Skin of body (tissue), 2 donors: ENCODE data around the gene LMBR1. TPM values are rescaled to one million over a fixed set of nuclear protein-coding genes. Genes with fewer than 3 reads are reported as not detected.
"Not testable (repeated sequence)": the region's sequence is repeated elsewhere in the genome, so short reads cannot be mapped to it uniquely, and the experiment has no call there.

ENCODE experiments used
- DNase-seq: peaks from one replicate; lab custom pipeline; 2025; lab: John Stamatoyannopoulos, UW
- total RNA-seq: library from RNA; depleted of rRNA; stranded (reverse); fragments of >200 nt; gene quantifications from one replicate; pipeline ENCODE4 v1.2.3, GENCODE V29; 2014

Gene LMBR1
- total RNA-seq, 1 donor from 2014 or later = 70.7 TPM

DNA sequence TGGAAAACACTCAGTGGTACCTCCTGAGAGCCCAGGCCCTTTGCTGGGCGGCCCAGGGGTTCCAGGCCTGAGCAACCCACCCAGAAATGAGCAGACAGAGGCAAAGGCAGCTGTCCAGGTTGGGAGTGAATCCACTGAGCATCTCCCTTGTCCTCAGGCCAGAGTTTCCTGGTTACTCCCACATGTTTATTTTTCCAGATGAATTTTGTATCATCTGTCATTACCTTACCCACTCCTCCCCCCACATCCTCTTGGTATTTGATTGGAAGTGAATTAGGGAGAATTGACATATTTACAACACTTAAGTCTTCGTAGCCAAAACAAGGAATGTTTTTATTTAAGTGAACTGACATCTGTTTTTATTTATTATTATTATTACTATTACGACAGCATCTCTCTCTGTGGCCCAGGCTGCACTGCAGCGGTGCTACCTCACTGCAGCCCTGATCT lies 13.2 kb upstream of the LMBR1 start:
- peak; percentile 72 for DNase-seq

DNA sequence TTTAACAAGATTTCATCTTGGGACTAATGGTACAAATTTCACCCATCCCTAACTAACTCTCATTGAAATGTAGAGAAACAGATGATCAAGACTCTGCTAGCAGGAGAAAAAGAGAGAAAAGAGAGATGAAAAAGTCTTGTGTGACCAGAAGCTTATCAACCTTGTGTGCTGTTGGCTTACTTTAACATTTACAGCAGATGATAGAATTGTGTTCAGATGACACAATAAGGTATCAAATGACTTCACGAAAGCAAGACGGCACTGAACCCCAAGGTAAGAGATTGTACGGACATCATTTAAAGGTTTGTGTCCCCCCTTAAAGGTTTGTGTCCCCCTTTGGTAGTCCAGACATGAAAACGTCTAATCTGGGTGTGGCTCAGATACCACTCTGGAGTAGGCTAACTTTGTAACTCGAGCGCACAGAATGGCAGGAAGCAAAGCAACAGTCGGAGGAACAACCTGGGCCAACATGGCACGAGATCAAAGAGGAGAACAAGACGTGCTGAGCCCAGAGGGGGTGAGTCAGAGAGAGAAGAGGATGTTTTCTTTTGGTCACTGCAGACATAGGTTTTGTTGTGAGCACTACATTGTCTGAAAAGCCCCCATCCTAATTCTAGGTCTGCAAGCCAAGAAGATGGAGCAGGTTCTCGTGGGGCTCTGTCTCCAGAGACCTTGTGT lies 10.4 kb upstream of the LMBR1 start:
- peak; percentile 27 for DNase-seq

DNA sequence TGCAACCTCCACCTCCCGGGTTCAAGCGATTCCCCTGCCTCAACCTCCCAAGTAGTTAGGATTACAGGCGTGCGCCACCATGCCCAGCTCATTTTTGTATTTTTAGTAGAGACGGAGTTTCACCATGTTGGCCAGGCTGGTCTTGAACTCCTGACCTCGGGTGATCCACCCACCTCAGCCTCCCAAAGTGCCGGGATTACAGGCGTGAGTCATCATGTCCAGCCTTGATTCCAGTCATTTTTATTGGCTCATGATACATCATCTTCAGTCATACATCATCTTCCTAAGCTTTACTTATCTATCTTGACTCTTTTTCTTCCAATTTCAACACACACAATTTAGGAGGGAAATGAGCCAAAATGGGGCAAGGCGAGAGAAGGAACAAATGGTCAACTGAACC lies 7.1 kb upstream of the LMBR1 start:
- DNase-seq = not testable (repeated sequence)

DNA sequence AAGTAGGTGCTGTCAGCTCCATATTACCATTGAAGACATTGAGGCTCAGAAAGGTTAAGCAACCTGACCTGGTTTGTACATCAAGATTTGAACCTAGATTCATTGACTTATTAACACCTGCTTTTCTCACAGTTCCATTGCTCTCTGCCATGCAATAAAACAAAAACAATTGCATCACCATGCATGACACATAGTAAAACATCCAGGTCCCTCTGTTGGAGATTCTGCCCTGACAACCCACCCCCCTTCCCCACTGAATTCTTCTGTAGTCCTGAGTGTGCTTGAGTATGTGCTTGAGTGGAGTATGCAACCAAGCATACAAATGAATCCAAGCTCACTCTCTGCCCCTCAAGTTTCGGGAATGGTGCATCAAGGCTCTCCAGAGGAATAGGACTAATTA lies 6.0 kb upstream of the LMBR1 start:
- DNase-seq = no peak

DNA sequence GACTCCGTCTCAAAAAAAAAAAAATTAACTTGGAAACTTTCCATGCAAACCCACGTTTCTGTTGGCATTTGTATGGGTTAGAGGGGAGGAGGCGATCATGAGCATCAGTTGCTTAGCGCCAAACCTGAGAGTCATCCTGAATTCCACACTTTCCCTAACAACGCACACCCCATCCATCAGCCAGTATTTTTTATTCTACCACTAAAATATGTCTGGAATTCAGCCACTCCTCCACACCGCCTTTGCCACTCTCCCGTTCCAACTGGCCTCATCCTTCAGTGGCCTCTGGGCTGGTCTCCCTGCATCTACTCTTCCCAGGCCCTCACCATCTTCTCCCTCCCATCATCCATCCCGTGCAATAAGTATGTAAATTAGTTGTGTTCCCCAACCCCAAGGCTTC lies 4.7 kb upstream of the LMBR1 start:
- no peak for DNase-seq

DNA sequence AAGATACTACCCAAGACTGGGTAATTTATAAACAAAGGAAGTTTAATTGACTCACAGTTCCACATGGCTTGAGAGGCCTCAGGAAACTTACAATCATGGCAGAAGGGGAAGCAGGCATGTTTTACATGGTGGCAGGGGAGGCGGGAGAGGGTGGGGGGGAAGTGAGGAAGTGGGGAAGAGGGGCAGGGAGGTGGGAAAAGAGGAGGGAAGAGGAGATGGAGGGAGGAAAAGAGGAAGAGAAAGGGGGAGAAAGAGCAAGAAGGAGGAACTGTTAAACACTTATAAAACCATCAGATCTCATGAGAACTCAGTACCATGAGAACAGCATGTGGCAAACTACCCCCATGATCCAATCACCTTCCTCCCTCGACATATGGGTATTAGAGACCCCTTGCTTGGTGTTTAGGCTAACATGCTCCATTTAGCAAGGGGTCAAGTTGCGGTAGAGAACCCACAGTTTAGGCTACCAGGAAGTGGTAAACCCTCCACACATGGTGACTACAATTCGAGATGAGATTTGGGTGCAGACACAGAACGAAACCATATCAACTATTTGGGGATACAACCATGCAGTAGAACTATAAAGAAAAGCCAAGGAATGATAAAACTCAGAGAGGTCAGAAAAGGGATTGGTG lies 3.5 kb upstream of the LMBR1 start:
- no peak for DNase-seq

DNA sequence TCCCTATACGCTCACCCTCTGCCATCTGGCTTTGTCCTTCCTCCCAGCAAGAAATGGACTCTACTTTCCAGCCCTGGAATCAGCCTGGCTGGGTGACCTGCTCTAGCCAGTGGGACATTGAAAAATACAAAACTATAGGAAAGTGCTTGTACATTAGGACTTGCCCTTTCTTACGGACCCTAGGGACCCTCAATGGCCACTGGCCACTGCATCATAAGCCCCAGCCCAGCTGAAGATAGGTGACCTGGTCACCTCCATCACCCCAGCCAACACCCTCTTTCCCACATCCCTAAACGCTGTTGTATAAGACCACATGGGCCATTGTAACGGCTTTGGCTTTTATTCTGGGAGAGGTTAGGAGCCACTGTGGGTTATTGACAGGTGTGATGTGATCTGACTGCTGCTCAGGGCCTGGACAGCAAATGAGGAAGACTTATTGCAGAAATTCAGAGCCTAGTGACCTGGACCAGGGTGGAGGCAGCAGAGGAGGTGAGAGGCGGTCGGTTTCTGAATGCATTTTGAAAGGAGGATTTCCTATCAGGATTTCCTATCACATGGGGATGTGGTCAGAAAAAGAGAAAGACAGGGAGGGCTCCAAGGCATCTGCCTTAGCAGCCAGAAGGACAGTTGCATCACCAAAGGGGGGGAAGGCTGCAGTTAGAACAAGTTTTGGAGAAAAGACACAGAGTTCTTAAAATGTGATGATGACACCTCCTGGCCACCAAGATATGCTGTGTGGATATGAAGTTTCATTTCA lies 2.2 kb upstream of the LMBR1 start:
- no peak for DNase-seq

DNA sequence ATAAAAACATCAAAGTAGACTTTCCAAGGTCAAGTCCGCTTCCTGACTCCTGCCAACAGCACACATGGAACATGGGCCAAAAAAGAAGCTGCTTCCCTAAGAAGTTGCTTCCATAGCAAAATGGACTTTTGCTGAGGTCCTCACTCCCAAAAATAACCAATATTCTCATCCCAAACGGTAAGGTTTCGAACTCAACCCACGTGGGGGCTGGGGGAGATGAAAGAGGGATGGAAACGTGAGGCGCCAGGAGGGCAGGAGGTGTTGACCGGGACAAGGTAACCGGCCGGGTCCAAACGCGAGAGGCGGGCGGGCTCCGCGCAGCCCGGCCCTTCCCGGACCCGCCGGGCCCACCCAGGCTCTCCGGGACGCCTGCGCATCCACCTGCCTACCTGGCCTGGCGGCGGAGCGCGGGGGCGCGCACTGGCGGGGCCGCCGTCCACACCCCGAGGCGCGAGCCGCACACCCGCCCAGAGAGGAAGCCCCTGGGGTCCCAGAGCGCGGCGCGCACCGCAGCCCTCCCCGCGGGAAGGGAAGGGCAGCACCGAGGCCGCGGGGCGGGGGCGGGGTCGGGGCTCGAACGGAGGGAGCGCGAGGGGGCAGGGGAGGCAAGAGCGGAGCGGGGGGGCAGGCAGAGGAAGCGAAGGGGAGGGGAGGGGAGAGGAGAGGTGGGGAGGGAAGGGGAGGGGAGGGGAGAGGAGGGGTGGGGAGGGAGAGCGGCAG lies 742 bp downstream of the LMBR1 start:
- DNase-seq = peak; percentile 12

DNA sequence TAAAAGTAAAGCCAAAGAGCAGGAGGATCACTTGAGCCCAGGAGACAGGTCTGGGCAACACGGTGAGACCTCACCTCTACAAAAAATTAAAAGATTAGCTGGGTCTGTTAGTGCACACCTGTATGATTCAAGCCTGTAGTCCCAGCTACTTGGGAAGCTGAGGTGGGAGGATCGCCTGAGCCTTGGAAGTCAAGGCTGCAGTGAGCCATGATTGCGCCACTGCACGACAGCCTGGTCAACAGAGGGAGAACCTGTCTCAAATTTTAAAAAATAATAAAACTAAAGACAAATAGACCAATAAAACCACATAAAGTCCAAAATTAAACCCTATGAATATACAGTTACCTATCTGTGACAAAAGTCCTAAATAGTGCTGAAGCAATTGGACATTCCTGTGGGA lies 3.2 kb downstream of the LMBR1 start:
- no peak for DNase-seq

DNA sequence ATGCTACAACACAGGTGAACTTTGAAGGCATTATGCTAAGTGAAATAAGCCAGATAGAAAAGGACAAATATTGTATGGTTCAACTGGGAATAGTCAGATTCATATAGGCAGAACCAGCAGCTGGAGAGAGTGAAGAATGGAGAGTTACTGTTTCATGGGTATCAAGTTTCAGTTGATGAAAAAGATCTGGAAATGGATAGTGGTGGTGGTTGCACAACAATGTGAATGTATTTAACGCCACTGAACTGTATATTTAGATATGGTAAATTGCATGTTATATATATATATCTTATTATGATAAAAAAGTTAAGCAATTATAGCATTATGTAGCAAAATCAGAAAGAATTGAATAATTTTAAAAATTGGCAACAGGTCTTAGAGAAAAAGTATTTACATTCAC lies 3.9 kb downstream of the LMBR1 start:
- DNase-seq = peak; percentile 14

DNA sequence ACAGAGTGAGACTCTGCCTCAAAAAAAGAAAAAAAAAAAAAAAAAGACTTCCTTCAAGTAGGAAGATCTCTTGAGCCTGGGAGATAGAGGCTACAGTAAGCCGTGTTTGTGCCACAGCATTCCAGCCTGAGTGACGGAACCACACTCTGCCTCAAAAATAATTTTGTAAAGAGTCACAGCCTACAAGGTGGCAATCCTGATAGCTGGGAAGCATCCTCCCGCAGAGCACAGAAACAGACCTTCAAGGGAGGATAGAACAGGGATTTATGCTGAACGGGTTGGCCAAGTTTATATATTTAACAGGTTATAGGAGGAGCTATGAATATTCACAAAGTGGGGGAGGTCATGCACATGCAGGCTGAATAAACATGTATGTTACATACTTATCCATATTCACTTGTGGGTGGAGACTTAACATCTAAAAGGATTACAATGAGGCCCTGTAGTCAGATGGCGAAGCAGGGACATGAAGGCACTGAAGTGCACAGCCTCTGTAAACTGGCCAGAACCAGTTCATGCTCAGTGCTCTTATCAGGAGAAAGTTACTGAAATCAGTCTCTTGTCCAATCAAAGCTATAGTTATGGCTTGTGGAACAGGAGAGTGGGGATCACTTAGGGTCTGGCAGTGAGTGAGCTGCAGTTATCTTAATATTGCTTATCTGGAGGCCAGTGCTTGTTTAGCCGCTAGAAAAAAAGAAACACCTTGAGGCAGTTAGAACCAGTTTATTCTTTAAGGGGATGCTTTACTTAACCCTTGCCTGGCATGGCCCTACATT lies 6.8 kb downstream of the LMBR1 start:
- DNase-seq = no peak

DNA sequence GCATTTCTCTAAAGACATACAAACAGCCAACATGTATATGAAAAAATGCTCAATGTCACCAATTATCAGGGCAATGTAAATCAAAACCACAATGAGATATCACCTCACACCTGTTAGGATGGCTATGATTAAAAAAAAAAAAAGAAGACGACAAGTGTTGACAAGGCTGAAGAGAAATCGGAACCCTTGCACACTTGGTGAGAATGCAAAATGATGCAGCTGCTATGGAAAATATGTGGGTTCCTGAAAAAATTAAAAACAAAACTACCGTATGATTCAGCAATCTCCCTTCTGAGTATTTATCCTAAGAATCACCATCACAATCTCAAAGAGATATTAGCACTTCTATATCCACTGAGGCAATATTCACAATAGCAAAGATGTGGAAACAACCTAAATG lies 11.3 kb downstream of the LMBR1 start:
- DNase-seq = no peak

DNA sequence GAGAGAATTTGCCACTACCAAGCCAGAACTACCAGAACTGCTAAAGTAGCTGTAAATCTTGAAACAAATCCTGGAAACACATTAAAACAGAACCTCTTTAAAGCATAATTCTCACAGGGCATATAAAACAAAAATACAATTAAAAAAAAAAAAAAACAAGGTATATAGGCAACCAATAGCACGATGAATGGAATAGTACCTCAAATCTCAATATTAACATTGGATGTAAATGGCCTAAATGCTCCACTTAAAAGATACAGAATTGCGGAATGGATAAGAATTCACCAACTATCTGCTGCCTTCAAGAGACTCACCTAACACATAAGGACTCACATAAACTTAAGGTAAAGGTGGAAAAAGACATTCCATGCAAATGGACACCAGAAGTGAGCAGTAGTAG lies 17.2 kb downstream of the LMBR1 start:
- no peak for DNase-seq

DNA sequence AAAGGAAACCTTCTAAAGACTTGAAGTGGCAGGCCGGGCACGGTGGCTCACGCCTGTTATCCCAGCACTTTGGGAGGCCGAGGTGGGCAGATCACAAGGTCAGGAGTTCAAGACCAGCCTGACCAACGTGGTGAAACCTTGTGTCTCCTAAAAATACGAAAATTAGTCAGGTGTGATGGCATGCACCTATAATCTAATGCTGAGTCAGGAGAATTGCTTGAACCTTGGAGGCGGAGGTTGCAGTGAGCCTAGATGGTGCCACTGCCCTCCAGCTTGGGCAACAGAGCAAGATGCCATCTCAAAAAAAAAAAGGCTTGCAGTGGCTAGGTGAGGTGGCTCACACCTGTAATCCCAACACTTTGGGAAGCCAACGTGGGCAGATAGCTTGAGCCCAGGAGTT lies 24.6 kb downstream of the LMBR1 start:
- not testable (repeated sequence) for DNase-seq

DNA sequence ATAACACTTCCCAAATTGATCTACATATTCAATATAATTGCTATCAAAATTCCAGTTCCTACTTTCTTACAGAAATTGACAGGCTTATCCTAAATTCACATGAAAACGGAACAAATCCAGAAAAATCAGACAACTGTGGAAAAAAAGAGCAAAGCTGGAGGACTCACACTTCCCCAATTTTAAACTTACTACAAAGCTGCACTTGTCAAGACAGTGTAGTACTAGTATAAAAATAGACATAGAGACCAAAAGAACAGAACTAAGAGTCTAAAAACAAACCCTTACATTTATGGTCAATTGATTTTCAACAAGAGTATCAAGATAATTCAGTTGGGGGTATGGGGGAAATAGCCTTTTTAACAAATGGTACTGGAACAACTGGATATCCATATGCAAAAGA lies 27.5 kb downstream of the LMBR1 start:
- DNase-seq = no peak

DNA sequence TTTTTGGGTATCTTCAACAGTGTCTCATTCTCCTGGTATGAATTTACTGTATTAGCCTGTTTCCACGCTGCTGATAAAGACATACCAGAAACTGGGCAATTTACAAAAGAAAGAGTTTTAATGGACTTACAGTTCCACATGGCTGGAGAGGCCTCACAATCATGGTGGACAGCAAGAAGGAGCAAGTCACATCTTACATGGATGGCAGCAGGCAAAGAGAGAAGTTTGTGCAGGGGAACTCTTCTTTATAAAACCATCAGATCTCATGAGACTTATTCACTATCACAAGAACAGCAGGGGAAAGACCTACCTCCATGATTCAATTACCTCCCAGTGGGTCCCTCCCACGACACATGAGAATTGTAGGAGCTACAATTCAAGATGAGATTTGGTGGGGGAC lies 31.0 kb downstream of the LMBR1 start:
- DNase-seq = not testable (repeated sequence)

DNA sequence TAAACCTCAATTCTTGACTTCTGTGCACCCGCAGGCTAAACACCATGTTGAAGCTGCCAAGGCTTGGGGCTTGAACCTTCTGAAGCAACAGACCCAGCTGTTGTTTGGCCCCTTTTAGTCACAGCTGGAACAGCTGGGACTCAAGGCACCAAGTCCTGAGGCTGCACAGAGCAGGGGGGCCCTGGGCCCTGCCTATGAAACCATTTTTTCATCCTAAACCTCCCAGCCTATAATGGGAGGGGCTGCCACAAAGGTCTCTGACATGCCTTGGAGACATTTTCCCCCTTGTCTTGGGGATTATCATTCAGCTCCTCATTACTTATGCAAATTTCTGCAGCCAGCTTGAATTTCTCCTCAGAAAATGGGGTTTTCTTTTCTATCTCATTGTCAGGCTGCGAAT lies 31.8 kb downstream of the LMBR1 start:
- DNase-seq = no peak

DNA sequence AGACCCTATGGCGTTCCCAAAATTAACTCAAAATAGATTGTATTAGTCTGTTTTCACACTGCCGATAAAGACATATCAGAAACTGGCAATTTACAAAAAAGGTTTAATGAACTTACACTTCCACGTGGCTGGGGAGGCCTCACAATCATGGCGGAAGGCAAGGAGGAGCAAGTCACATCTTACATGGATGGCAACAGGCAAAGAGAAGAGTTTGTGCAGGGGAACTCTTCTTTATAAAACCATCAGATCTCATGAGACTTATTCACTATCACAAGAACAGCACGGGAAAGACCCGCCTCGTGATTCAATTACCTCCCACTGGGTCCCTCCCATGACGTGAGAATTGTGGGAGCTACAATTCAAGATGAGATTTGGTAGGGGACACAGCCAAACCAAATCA lies 32.9 kb downstream of the LMBR1 start:
- DNase-seq = not testable (repeated sequence)

DNA sequence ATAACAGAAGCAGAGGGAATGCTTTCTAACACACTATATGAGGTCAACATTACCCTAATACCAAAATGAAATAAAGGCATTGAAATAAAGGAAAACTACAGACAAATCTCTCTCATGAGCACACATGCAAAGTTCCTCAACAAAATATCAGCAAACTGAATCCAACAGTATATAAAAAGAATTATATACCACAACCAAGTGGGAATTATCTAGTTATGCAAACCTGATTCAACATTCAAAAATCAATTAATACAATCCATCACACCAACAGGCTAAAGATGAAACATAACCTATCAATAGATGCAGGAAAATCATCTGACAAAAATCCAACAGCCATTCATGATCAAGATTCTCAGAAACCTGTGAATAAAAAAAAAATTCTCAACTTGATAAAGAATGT lies 34.5 kb downstream of the LMBR1 start:
- no peak for DNase-seq

DNA sequence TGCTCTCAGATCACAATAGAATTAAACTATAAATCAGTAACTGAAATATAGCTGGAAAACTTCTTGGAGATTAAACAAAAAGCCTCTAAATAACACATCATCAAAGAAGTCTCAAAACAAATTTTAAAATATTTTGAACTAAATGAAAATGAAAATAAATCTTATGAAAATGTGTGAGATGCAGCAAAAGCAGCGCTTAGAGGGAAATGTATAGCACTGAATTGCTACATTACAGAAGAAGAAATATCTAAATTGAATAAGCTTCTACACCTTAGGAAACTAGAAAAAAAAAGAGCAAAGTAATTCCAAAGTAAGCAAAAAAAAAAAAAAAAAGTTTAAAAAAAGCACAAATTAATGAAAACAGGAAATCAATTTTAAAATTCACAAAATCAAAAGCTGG lies 35.2 kb downstream of the LMBR1 start:
- no peak for DNase-seq

DNA sequence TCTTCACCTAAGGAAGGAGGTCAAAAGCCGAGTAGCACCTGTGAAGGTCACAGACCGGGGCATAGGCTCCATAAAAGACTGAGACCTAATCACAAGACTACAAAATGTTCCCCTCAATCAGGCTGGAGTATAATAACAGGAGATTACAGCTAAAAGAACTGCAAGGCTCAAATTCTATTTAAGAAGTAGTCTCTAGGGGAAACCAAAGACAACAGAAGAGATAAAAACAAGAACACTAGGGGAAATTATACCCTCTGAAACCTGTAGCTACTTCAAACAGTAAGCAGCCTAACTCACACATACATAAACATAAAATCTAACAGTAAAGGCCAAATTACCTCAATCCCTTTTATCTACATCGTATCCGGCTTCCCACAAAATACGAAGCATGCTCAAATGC lies 38.3 kb downstream of the LMBR1 start:
- no peak for DNase-seq
